Aorta (tissue), 5 donors: ENCODE measurements around the gene KANK4. TPM values are rescaled to one million over a fixed set of nuclear protein-coding genes. Genes with fewer than 3 reads are reported as not detected.

Experiments used
- ATAC-seq: fragments of 200-7000 bp; cut with Tn5 transposase; one replicate; pipeline ENCODE4 v1.9.1; 2022; ENCODE audit warnings: moderate library complexity; ENCODE audit not compliant: low FRiP score
- DNase-seq, 2 donors: peaks; one replicate each; pipeline ENCODE4 v3.0.0-alpha.2; 2020
- H3K27ac ChIP-seq, 2 donors: one replicate each; pipeline ENCODE4 v1.5.1; 2013; ENCODE audit warnings: low read length in 2 of 2, mild to moderate bottlenecking in 2 of 2, moderate library complexity in 2 of 2, control low read depth in 1 of 2, inconsistent platforms in 1 of 2, low read depth in 1 of 2
- H3K27me3 ChIP-seq, 2 donors: one replicate each; pipeline ENCODE4 v1.6.1; 2013; ENCODE audit warnings: control low read depth in 1 of 2, low read length in 1 of 2, mild to moderate bottlenecking in 1 of 2, moderate library complexity in 1 of 2; ENCODE audit not compliant: insufficient read depth in 2 of 2, control insufficient read depth in 1 of 2
- H3K36me3 ChIP-seq, 2 donors: one replicate each; pipeline ENCODE4 v1.6.1; 2013; ENCODE audit warnings: control low read depth in 1 of 2, low read length in 1 of 2, mild to moderate bottlenecking in 1 of 2; ENCODE audit not compliant: insufficient read depth in 2 of 2, control insufficient read depth in 1 of 2
- H3K4me1 ChIP-seq, 2 donors: one replicate each; pipeline ENCODE4 v1.6.1; 2013; ENCODE audit warnings: low read length in 2 of 2, control low read depth in 1 of 2, mild to moderate bottlenecking in 1 of 2, moderate library complexity in 1 of 2; ENCODE audit not compliant: insufficient read depth in 2 of 2, control insufficient read depth in 1 of 2
- H3K4me3 ChIP-seq, 2 donors: one replicate each; pipeline ENCODE4 v1.5.1; 2013; ENCODE audit warnings: low read length in 2 of 2, control low read depth in 1 of 2, mild to moderate bottlenecking in 1 of 2
- H3K9me3 ChIP-seq: one replicate; pipeline ENCODE4 v1.6.1; 2013; ENCODE audit warnings: mild to moderate bottlenecking, low read length; ENCODE audit not compliant: control insufficient read depth
- WGBS, 2 donors: extraction: QIAGEN DNeasy Blood & Tissue Kit; methylation state at CpG; one replicate each; pipeline ENCODE4 v1.1.7; 2013; 5-methylcytosine and 5-hydroxymethylcytosine counted together
- intact Hi-C, 2 donors: fragments of 100-400 bp; cut with DNase I; formaldehyde crosslinking; loops; one replicate each; pipeline versions ENCODE4 v1.14.2 to v1.15.0; 2022
- polyA plus RNA-seq, 2 donors: library from polyadenylated mRNA; stranded (reverse); fragments of 200-250 nt; gene quantifications; one replicate each; pipeline ENCODE4 v1.2.3, GENCODE V29; 2013
- total RNA-seq, 2 donors: library from RNA; stranded (reverse); fragmentation: NEBNext Ultra II Directional; extraction: Animal tissue kit (Norgen Biotek cat#: 25700); gene quantifications; one replicate each; pipeline ENCODE4 v1.2.1, GENCODE V29; 2021
- donor health status: healthy with polysubstance abuse.
- donor health status: Bipolar disorder and iron deficiency.
- donor health status: DM: no; HTN: no; CAD: no.
- donor health status: DM: no; HTN: no; CAD: no.
- donor health status: DM: yes; HTN: yes; CAD: no.

The KANK4 gene
- total and polyA plus RNA-seq, 4 donors = 0.13 to 0.66 (median 0.42) TPM; not detected in 1

DNA sequence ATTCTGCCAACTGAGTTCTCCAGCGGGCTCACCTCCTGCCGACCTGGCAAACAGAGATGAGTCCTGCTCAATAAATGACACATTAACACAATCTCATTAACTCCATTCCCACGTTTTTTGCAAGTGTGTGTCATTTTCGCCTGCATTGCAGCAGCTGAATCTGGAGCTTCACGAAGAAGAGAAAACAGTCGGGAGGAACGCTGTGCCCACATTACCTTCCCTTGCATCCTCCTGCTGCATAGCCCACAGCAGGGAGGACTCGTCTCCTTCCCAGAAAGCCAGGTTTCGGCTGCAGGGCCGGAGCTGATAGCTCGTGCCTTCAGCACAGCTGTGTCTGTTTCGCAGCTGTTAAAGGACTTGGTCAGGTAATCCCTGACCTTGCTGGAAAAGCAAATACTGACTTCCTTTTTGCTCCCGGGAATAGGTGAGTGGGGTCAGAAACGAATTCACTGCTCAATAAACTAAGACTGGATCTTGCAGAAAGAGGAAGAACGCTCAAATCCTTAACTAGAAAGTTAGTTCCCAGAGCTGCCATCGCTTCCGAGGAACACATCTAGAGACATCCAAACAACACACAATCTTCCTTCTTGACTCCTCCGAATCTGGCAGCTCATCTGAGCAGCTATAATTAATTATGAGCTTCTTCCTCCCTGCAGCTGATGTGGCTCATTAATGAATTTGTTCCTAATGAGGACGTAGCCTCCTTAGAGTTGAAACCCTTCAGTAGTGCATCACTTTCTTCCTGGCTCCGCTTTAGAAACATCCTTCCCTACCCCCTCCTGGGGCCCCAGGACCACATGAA lies 33.0 kb downstream of the KANK4 start:
- H3K4me3 ChIP-seq = no peak overlapping the region
- DNase-seq = no peak
- intact Hi-C loops = no loop called here
- H3K27me3 ChIP-seq = no peaks in the 10 kb centered on the region
- H3K27ac ChIP-seq = no peak overlapping the region
- no peaks in the 10 kb centered on the region for H3K4me1 ChIP-seq
- no peaks in the 10 kb centered on the region for H3K36me3 ChIP-seq
- WGBS, 2 donors = 45 to 51% methylated on average over 20 of the region's 20 CpGs
- no peak for ATAC-seq
- peaks cover 2% of the 10 kb centered on the region for H3K9me3 ChIP-seq

- 3 to 7% methylated on average over 1 of the region's 1 CpG for WGBS, 2 donors
These were observed 33.8 kb downstream of the KANK4 start for GRCh38 chr1:62285440-62285839.

GRCh38 chr1:62283986-62284385 lies 35.2 kb downstream of the KANK4 start:
- ATAC-seq = no peak
- H3K27ac ChIP-seq = no peak overlapping the region
- no peaks in the 10 kb centered on the region for H3K4me1 ChIP-seq

More at GRCh38 chr1:62285440-62285839, 33.8 kb downstream of the KANK4 start:
- peaks cover 2% of the 10 kb centered on the region for H3K9me3 ChIP-seq
- H3K36me3 ChIP-seq = no peaks in the 10 kb centered on the region
- H3K4me1 ChIP-seq = no peaks in the 10 kb centered on the region
- H3K4me3 ChIP-seq = no peak overlapping the region
- H3K27ac ChIP-seq = no peak overlapping the region
- no peaks in the 10 kb centered on the region for H3K27me3 ChIP-seq
- intact Hi-C loops = no loop called here
- no peak for ATAC-seq
- DNase-seq = no peak

DNA sequence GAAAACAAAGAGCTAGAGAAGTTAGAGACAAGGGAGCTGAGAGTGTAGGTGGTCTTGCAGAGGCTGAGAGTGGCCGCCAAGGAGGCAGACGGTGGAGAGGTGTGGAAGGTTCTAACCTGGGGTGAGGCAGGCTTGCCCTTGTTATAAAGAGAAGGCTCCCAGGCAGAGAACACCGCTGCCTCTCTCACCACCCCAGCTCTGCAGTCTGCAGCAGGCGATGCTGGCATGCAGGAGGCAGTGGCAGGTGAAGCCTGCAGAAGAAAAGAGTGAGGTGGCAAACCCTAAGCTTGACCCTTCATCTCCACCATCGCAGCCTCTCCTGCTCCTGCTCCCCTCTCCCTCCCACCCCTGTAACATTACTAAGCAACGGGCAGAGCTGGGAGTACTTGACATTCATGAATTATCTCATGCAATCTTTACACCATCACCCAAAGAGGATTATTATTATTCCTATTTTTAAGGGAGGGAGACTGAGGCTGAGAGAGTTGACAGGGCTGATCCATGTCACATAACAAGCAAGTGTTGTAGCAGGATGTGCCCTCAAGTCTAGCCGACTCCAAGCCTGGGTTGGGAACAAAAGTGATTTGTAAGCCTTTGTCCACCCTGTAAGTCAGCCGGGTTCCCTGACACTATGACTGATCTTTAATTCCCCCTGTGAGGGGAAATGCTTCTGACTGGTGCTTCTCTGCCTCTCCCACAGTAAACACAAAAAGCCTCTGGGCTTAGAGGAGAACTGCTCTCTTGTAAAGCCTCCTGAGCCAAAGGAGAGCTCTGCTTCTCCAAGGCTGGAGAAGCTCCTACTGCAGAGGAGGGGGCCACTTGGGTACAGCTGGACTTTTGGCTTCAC lies 36.1 kb downstream of the KANK4 start:
- Histone ChIP-seq H3K27ac (no peak overlapping the region), H3K4me1 (no peaks in the 10 kb centered on the region), H3K4me3 (no peak overlapping the region), H3K36me3 (no peaks in the 10 kb centered on the region), H3K9me3 (peaks cover 3% of the 10 kb centered on the region), H3K27me3 (no peaks in the 10 kb centered on the region)
- ATAC-seq = no peak
- intact Hi-C loops = no loop called here
- WGBS, 2 donors = 88 to 90% methylated on average over 8 of the region's 8 CpGs
- no peak for DNase-seq

More at GRCh38 chr1:62283986-62284385, 35.2 kb downstream of the KANK4 start:
- DNase-seq = no peak
- intact Hi-C loops = no loop called here
- Histone ChIP-seq H3K36me3 (no peaks in the 10 kb centered on the region), H3K4me3 (no peak overlapping the region), H3K27me3 (no peaks in the 10 kb centered on the region), H3K9me3 (peaks cover 3% of the 10 kb centered on the region)
- WGBS, 2 donors = 80 to 81% methylated on average over 5 of the region's 5 CpGs

DNA sequence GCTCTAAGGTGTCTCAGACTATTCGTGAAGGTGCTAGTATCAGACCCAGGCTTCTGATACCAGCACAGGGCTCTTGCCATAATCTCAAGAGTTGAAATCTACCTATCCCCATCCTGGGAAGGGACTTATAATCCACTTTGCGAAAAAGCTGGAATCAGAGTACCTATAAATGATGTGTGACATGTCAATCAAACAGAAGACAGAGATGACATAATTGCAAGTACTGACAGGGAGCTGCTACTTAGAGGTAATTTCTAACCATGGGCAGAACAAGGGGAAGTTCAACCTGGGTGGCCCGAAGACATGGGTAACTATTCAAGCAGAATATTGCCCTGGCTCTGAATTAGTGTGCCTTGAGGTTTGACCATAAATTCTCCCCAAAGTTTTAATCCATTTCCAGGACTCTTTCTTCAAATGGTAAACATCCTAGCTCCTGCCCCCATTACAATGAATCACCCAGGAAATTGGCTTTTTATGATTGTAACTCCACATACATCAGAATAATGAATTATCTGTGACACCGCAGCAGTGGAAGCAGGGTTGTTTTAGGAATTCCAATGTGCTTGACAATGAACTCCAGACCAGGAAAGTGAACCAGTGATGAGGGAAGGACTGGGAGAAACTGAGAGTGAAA lies 37.2 kb downstream of the KANK4 start:
- ATAC-seq = no peak
- H3K27ac ChIP-seq = no peak overlapping the region
- WGBS, 2 donors = 94 to 97% methylated on average over 4 of the region's 4 CpGs

GRCh38 chr1:62280960-62281465 lies 38.2 kb downstream of the KANK4 start:
- ATAC-seq (no peak), DNase-seq (no peak)
- Histone ChIP-seq H3K27ac (no peak overlapping the region), H3K4me3 (no peak overlapping the region), H3K36me3 (no peaks in the 10 kb centered on the region), H3K27me3 (no peaks in the 10 kb centered on the region), H3K9me3 (peaks cover 5% of the 10 kb centered on the region), H3K4me1 (no peaks in the 10 kb centered on the region)
- intact Hi-C loops = no loop called here
- WGBS, 2 donors = 84 to 86% methylated on average over 2 of the region's 2 CpGs

More for the DNA sequence above, 37.2 kb downstream of the KANK4 start:
- Histone ChIP-seq H3K27me3 (no peaks in the 10 kb centered on the region), H3K4me1 (no peaks in the 10 kb centered on the region), H3K4me3 (no peak overlapping the region), H3K36me3 (no peaks in the 10 kb centered on the region), H3K9me3 (peaks cover 5% of the 10 kb centered on the region)
- intact Hi-C loops = no loop called here
- DNase-seq = no peak

DNA sequence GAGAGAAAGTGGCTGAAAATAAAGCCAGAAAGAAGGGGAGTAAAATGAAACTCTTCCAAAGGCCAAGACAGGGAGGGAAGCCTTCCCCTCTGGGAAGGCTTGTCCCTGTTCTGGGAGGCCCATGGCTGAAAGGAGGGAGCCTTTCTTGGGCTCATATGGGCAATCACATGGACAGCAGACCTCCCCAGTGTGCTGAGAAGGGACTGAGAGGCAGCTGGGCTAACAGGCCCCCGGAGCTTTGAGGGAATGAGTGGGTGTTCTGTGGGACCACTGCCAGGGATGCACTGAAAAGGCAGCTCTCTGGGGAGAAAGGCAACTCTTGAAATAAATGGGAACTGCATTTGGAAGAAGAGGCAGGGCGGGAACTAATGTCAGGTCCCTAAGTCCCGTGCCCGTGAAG lies 39.1 kb downstream of the KANK4 start:
- ATAC-seq = no peak
- intact Hi-C loops = no loop called here
- H3K9me3 ChIP-seq = peaks cover 5% of the 10 kb centered on the region
- H3K4me3 ChIP-seq = no peak overlapping the region
- no peaks in the 10 kb centered on the region for H3K36me3 ChIP-seq
- H3K4me1 ChIP-seq = no peaks in the 10 kb centered on the region
- 78 to 80% methylated on average over 4 of the region's 4 CpGs for WGBS, 2 donors
- no peak for DNase-seq
- no peak overlapping the region for H3K27ac ChIP-seq
- no peaks in the 10 kb centered on the region for H3K27me3 ChIP-seq

- no peaks in the 10 kb centered on the region for H3K27me3 ChIP-seq
- ATAC-seq (no peak), DNase-seq (no peak)
- no peaks in the 10 kb centered on the region for H3K4me1 ChIP-seq
- no peak overlapping the region for H3K27ac ChIP-seq
- intact Hi-C loops = no loop called here
- H3K36me3 ChIP-seq = no peaks in the 10 kb centered on the region
- peaks cover 5% of the 10 kb centered on the region for H3K9me3 ChIP-seq
- H3K4me3 ChIP-seq = no peak overlapping the region
These were observed 42.4 kb downstream of the KANK4 start for GRCh38 chr1:62276791-62277190.
